Placental epithelial cell (primary cell): ENCODE results near the gene EPG5. TPM values are rescaled to one million over a fixed set of nuclear protein-coding genes. Genes with fewer than 3 reads are reported as not detected.

Experiments used
- small RNA-seq: library from RNA; depleted of rRNA; stranded (forward); fragments of <200 nt; gene quantifications from one replicate; pipeline ENCODE3, GENCODE V24; 2012
- total RNA-seq: library from RNA; depleted of rRNA; stranded (reverse); fragments of >200 nt; gene quantifications from 2 replicates; pipeline ENCODE4 v1.2.3, GENCODE V29; 2012

EPG5 gene, protein sequence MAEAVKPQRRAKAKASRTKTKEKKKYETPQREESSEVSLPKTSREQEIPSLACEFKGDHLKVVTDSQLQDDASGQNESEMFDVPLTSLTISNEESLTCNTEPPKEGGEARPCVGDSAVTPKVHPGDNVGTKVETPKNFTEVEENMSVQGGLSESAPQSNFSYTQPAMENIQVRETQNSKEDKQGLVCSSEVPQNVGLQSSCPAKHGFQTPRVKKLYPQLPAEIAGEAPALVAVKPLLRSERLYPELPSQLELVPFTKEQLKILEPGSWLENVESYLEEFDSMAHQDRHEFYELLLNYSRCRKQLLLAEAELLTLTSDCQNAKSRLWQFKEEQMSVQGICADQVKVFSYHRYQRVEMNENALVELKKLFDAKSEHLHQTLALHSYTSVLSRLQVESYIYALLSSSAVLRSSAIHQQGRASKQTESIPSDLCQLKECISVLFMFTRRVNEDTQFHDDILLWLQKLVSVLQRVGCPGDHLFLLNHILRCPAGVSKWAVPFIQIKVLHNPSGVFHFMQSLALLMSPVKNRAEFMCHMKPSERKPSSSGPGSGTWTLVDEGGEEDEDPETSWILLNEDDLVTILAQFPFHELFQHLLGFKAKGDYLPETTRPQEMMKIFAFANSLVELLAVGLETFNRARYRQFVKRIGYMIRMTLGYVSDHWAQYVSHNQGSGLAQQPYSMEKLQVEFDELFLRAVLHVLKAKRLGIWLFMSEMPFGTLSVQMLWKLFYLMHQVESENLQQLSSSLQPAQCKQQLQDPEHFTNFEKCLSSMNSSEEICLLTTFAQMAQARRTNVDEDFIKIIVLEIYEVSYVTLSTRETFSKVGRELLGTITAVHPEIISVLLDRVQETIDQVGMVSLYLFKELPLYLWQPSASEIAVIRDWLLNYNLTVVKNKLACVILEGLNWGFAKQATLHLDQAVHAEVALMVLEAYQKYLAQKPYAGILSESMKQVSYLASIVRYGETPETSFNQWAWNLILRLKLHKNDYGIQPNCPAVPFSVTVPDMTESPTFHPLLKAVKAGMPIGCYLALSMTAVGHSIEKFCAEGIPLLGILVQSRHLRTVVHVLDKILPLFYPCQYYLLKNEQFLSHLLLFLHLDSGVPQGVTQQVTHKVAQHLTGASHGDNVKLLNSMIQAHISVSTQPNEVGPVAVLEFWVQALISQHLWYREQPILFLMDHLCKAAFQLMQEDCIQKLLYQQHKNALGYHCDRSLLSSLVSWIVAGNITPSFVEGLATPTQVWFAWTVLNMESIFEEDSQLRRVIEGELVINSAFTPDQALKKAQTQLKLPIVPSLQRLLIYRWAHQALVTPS (N-terminal part only)
- total RNA-seq = 30.2 and 33.9 TPM in 2 replicates

DNA sequence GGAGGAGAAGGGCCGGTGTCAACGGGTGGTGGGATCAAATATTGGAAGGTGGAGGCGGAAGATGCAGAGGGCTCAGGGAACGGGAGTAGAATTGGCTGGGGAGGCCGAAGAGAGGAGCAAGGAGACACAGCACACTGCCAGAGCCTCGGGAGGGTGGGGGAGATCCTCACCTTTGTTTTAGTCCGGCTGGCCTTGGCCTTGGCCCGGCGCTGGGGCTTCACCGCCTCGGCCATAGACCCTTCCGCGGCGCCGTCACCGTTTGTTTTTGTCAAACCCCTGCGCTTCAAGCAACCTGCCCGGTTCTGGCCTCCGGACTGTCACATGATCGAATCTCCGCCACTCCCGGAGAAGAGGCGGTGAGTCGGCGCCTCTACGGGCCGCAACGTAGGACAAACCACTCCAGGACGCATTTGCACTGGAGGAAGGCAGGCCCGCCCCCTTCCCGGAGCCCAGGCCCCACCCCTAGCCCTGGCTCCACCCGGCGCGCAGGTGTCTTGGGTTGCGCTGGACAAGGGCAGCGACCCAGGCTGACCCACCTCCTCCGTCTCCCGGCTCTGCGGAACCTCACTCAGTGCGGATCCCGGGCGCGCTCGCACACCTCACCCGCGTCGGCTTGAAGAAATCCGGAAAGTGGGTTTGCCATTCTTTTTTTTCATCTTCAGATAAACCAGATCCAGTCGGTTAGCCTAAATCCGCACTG, at the start of gene EPG5:
Gene EPG5 (minus strand): TSS at position 323 of the 700 bp plus-strand sequence. CDS start 90 bp downstream, at position 233.

DNA sequence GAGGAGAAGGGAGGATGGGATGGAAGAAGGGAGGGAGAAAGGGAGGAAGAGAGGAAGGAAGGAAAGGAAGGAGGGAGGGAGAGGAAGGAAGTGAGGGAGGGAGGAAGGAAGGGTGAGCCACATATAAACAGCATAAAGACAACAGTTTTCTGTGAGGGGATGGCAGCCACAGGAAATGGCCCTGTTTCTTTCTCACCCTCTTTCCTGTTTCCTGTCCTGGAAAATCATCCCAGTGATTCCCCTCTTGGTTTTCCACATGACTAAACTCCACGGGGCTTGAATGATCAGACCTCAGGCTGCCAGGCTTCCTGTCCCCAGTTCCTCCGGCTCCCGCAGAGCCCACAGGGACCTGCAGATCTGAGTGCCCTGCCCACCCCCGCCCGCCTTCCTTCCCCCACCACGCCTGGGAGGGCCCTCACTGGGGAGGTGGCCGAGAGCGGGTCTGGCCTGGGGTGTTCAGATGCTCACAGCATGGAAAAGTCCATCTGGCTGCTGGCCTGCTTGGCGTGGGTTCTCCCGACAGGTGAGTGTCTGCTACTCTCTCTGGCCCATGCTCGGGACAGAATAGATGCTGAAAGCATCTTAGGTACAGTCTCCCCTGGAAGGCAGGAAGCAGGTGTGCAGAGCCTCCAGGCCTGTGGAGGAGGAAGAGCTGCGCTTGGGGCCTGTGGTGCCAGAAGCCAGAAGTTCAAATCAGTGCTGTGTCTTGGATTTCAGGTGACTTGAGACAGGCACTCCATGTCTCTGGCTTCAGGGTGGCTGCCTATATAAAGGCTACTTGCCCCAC, 141.7 kb downstream of the EPG5 start, which contains the start of gene SIGLEC15:
Gene SIGLEC15 (plus strand): TSS at position 418 of the 787 bp plus-strand sequence. CDS start 54 bp downstream, at position 472.

Small RNAs within 50 kb of the gene (small RNA-seq; reads per million reads assigned to genes)
- not detected for gene RN7SKP26

Other genes with a start within 250 kb of the EPG5 start
- 0.65 TPM in 1 of 2 replicates, not detected in the other for gene SLC14A1, start 243.1 kb downstream of the EPG5 start, total RNA-seq
- gene SIGLEC15, start 141.7 kb downstream of the EPG5 start, total RNA-seq = not detected in 2 replicates
- 8.6 and 9.2 TPM in 2 replicates for gene PSTPIP2, start 104.9 kb upstream of the EPG5 start, total RNA-seq
- gene ATP5F1A, start 131.0 kb upstream of the EPG5 start, total RNA-seq = 411 and 912 TPM in 2 replicates
- gene HAUS1, start 137.1 kb upstream of the EPG5 start, total RNA-seq = 28.2 and 47.5 TPM in 2 replicates